HEK293 (cell line): Measurements from ENCODE around the gene PCDHGC5.

Experiments used
- ATF2 ChIP-seq: fragments of 450-650 bp; formaldehyde crosslinking; IDR thresholded peaks from 2 replicates; pipeline ENCODE4 v1.5.1; 2016; ENCODE audit warnings: missing biosample characterization, missing genetic modification characterization, low read depth
- CTCF ChIP-seq: fragments of 450-650 bp; formaldehyde crosslinking; IDR thresholded peaks from 2 replicates; pipeline ENCODE4 v1.5.1; 2016; ENCODE audit warnings: missing biosample characterization, missing genetic modification characterization
- KLF16 ChIP-seq: fragments of 450-650 bp; formaldehyde crosslinking; IDR thresholded peaks from 2 replicates; pipeline ENCODE4 v1.5.1; 2017; ENCODE audit warnings: missing biosample characterization, missing genetic modification characterization
- ZEB2 ChIP-seq: fragments of 450-650 bp; formaldehyde crosslinking; IDR thresholded peaks from 2 replicates; pipeline ENCODE4 v1.5.1; 2016; ENCODE audit warnings: missing biosample characterization, missing genetic modification characterization
- ZNF274 ChIP-seq, 2 experiments: fragments of 200-500 bp in 1 of 2; fragments of 450-650 bp in 1 of 2; sonication (Bioruptor generic) in 1 of 2; formaldehyde crosslinking in 1 of 2; IDR thresholded peaks; 2 replicates each; pipeline versions ENCODE4 v1.5.1 to v1.6.1; 2014 to 2016; ENCODE audit warnings: borderline replicate concordance in 1 of 2, inconsistent platforms in 1 of 2, low read length in 1 of 2, missing biosample characterization in 1 of 2, missing genetic modification characterization in 1 of 2
- ZNF426 ChIP-seq: fragments of 450-650 bp; formaldehyde crosslinking; IDR thresholded peaks from 2 replicates; pipeline ENCODE4 v1.5.1; 2017; ENCODE audit warnings: missing biosample characterization, missing genetic modification characterization, mild to moderate bottlenecking, inconsistent platforms, moderate library complexity
- TF ChIP-seq, protein P1 (sequence below): fragments of 450-650 bp; formaldehyde crosslinking; IDR thresholded peaks from 2 replicates; pipeline ENCODE4 v1.5.1; 2016; ENCODE audit warnings: missing biosample characterization, missing genetic modification characterization
- TF ChIP-seq, protein P2 (sequence below): fragments of 450-650 bp; formaldehyde crosslinking; IDR thresholded peaks from 2 replicates; pipeline ENCODE4 v1.5.1; 2016; ENCODE audit warnings: missing biosample characterization, missing genetic modification characterization
- TF ChIP-seq, protein P3 (sequence below): fragments of 450-650 bp; formaldehyde crosslinking; IDR thresholded peaks from 2 replicates; pipeline ENCODE4 v1.5.1; 2017; ENCODE audit warnings: missing biosample characterization, missing genetic modification characterization
- TF ChIP-seq, protein P4 (sequence below): fragments of 450-650 bp; formaldehyde crosslinking; optimal IDR thresholded peaks from 2 replicates; pipeline ENCODE3; 2016; ENCODE audit warnings: missing biosample characterization, mild to moderate bottlenecking, missing genetic modification characterization

GRCh38 chr5:141501761-141502160, 12.9 kb downstream of the PCDHGC5 start:
- no peak for TF ChIP-seq KLF16 (tag by site-specific recombination)
- TF ChIP-seq CTCF (tag by site-specific recombination) = no peak
- no peak for TF ChIP-seq ZNF274 (IDR thresholded peaks at IDR 0.05; ENCODE audit: low read length)
- TF ChIP-seq ZNF274 (tag by site-specific recombination; IDR thresholded peaks at IDR 0.05; ENCODE audit: borderline replicate concordance) = no peak
- TF ChIP-seq ZNF426 = no peak
- TF ChIP-seq, protein P1, sequence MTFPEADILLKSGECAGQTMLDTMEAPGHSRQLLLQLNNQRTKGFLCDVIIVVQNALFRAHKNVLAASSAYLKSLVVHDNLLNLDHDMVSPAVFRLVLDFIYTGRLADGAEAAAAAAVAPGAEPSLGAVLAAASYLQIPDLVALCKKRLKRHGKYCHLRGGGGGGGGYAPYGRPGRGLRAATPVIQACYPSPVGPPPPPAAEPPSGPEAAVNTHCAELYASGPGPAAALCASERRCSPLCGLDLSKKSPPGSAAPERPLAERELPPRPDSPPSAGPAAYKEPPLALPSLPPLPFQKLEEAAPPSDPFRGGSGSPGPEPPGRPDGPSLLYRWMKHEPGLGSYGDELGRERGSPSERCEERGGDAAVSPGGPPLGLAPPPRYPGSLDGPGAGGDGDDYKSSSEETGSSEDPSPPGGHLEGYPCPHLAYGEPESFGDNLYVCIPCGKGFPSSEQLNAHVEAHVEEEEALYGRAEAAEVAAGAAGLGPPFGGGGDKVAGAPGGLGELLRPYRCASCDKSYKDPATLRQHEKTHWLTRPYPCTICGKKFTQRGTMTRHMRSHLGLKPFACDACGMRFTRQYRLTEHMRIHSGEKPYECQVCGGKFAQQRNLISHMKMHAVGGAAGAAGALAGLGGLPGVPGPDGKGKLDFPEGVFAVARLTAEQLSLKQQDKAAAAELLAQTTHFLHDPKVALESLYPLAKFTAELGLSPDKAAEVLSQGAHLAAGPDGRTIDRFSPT = no peak
- TF ChIP-seq ZEB2 (tag by site-specific recombination) = no peak
- TF ChIP-seq, protein P2, sequence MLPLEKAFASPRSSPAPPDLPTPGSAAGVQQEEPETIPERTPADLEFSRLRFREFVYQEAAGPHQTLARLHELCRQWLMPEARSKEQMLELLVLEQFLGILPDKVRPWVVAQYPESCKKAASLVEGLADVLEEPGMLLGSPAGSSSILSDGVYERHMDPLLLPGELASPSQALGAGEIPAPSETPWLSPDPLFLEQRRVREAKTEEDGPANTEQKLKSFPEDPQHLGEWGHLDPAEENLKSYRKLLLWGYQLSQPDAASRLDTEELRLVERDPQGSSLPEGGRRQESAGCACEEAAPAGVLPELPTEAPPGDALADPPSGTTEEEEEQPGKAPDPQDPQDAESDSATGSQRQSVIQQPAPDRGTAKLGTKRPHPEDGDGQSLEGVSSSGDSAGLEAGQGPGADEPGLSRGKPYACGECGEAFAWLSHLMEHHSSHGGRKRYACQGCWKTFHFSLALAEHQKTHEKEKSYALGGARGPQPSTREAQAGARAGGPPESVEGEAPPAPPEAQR = no peak
- TF ChIP-seq, protein P3, sequence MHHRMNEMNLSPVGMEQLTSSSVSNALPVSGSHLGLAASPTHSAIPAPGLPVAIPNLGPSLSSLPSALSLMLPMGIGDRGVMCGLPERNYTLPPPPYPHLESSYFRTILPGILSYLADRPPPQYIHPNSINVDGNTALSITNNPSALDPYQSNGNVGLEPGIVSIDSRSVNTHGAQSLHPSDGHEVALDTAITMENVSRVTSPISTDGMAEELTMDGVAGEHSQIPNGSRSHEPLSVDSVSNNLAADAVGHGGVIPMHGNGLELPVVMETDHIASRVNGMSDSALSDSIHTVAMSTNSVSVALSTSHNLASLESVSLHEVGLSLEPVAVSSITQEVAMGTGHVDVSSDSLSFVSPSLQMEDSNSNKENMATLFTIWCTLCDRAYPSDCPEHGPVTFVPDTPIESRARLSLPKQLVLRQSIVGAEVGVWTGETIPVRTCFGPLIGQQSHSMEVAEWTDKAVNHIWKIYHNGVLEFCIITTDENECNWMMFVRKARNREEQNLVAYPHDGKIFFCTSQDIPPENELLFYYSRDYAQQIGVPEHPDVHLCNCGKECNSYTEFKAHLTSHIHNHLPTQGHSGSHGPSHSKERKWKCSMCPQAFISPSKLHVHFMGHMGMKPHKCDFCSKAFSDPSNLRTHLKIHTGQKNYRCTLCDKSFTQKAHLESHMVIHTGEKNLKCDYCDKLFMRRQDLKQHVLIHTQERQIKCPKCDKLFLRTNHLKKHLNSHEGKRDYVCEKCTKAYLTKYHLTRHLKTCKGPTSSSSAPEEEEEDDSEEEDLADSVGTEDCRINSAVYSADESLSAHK = no peak
- no peak for TF ChIP-seq ATF2 (tag by site-specific recombination)
- TF ChIP-seq, protein P4, sequence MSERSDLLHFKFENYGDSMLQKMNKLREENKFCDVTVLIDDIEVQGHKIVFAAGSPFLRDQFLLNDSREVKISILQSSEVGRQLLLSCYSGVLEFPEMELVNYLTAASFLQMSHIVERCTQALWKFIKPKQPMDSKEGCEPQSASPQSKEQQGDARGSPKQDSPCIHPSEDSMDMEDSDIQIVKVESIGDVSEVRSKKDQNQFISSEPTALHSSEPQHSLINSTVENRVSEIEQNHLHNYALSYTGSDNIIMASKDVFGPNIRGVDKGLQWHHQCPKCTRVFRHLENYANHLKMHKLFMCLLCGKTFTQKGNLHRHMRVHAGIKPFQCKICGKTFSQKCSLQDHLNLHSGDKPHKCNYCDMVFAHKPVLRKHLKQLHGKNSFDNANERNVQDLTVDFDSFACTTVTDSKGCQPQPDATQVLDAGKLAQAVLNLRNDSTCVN = no peak
